B cell (primary cell): Measurements from ENCODE around the gene REG1A. TPM values are rescaled to one million over a fixed set of nuclear protein-coding genes. Genes with fewer than 3 reads are reported as not detected.

Experiments
- ATAC-seq: fragments of 200-7000 bp; cut with Tn5 transposase; one replicate; pipeline ENCODE4 v1.10.0; 2021; ENCODE audit warnings: low read depth, mild to moderate bottlenecking, moderate number of reproducible peaks, moderate library complexity
- CTCF ChIA-PET: fragments of 350-600 bp; sonication (Branson Sonifier 250); formaldehyde crosslinking; loops from one replicate; lab custom pipeline; 2021; ENCODE audit warnings: antibody characterized with exemption, inconsistent platforms; lab: Charles Lee
- POLR2A ChIA-PET: fragments of 350-600 bp; sonication (Branson Sonifier 250); formaldehyde crosslinking; loops from one replicate; lab custom pipeline; 2021; ENCODE audit warnings: antibody characterized with exemption; lab: Charles Lee
- DNase-seq: peaks from one replicate; pipeline ENCODE4 v3.0.0; 2013
- H2AFZ ChIP-seq: 2 replicates; pipeline ENCODE4 v1.6.1; 2012; ENCODE audit warnings: mild to moderate bottlenecking, low read depth, low read length; ENCODE audit not compliant: insufficient read depth, poor library complexity, severe bottlenecking
- H3K27ac ChIP-seq, 2 donors: 1 replicate in 1 of 2; 2 replicates in 1 of 2; pipeline ENCODE4 v1.5.1; 2012 to 2013; ENCODE audit warnings: low read length in 2 of 2, mild to moderate bottlenecking in 2 of 2, moderate library complexity in 1 of 2
- H3K27me3 ChIP-seq, 4 experiments: fragments of 200-600 bp in 1 of 4; sonication (generic) in 1 of 4; replicated peaks in 1 of 4; 1 replicate in 2 of 4; 2 replicates in 2 of 4; pipeline versions ENCODE4 v1.6.1 to v1.7.0; 2013 to 2016; ENCODE audit warnings: low read length in 3 of 4, mild to moderate bottlenecking in 2 of 4, mixed read lengths in 1 of 4, moderate library complexity in 1 of 4; ENCODE audit not compliant: insufficient read depth in 4 of 4, control insufficient read depth in 3 of 4; ENCODE audit errors: control extremely low read depth in 1 of 4
- H3K36me3 ChIP-seq, 2 experiments: replicated peaks in 1 of 2; 1 replicate in 1 of 2; 2 replicates in 1 of 2; pipeline versions ENCODE4 v1.6.1 to v1.7.1; 2013; ENCODE audit warnings: low read length in 1 of 2; ENCODE audit not compliant: insufficient read depth in 2 of 2, control insufficient read depth in 1 of 2; ENCODE audit errors: control extremely low read depth in 1 of 2, extremely low read depth in 1 of 2
- H3K4me1 ChIP-seq, 2 donors: fragments of 200-600 bp in 1 of 2; sonication (generic) in 1 of 2; 1 replicate in 1 of 2; 2 replicates in 1 of 2; pipeline versions ENCODE4 v1.5.1 to v1.6.1; 2013 to 2017; ENCODE audit warnings: low read length in 2 of 2; ENCODE audit not compliant: control insufficient read depth in 2 of 2, insufficient read depth in 2 of 2
- H3K4me2 ChIP-seq: replicated peaks from 2 replicates; pipeline ENCODE3; 2012; ENCODE audit warnings: mild to moderate bottlenecking, low read depth, low read length; ENCODE audit not compliant: poor library complexity, severe bottlenecking
- H3K4me3 ChIP-seq, 5 experiments: fragments of 200-600 bp in 1 of 5; sonication (generic) in 1 of 5; 1 replicate in 3 of 5; 2 replicates in 2 of 5; pipeline versions ENCODE4 v1.5.1 to v1.7.0; 2011 to 2016; ENCODE audit warnings: low read length in 4 of 5, mild to moderate bottlenecking in 4 of 5, low read depth in 2 of 5, control low read depth in 1 of 5, moderate library complexity in 1 of 5; ENCODE audit not compliant: insufficient read depth in 1 of 5; ENCODE audit errors: control extremely low read depth in 1 of 5, extremely low read depth in 1 of 5
- H3K79me2 ChIP-seq: fragments of 200-600 bp; sonication (generic); one replicate; pipeline ENCODE4 v1.6.0; 2016; ENCODE audit warnings: low read length; ENCODE audit not compliant: control insufficient read depth, insufficient read depth
- H3K9ac ChIP-seq: fragments of 200-600 bp; sonication (generic); 2 replicates; pipeline ENCODE4 v1.6.1; 2017; ENCODE audit warnings: mild to moderate bottlenecking, low read length, moderate library complexity
- H3K9me3 ChIP-seq, 3 donors: one replicate each; pipeline versions ENCODE4 v1.6.1 to v1.7.1; 2013; ENCODE audit warnings: low read length in 2 of 3; ENCODE audit not compliant: control insufficient read depth in 2 of 3, insufficient read depth in 1 of 3; ENCODE audit errors: control extremely low read depth in 1 of 3
- H4K20me1 ChIP-seq: 2 replicates; pipeline ENCODE4 v1.6.0; 2012; ENCODE audit warnings: mild to moderate bottlenecking, low read length; ENCODE audit not compliant: insufficient read depth, control insufficient read depth, poor library complexity, severe bottlenecking
- H3K27ac Mint-ChIP-seq: one replicate; pipeline ENCODE4 v1.8.0; 2021; ENCODE audit warnings: mixed read lengths
- H3K27me3 Mint-ChIP-seq: one replicate; pipeline ENCODE4 v1.8.0; 2021; ENCODE audit warnings: mixed read lengths
- H3K4me1 Mint-ChIP-seq: one replicate; pipeline ENCODE4 v1.8.0; 2021; ENCODE audit warnings: mixed read lengths
- H3K4me3 Mint-ChIP-seq: one replicate; pipeline ENCODE4 v1.8.0; 2021; ENCODE audit warnings: mixed read lengths
- H3K9me3 Mint-ChIP-seq: one replicate; pipeline ENCODE4 v1.8.0; 2022; ENCODE audit warnings: mixed read lengths; ENCODE audit not compliant: insufficient read depth
- CTCF ChIP-seq: fragments of 200-600 bp; IDR thresholded peaks from one replicate; pipeline ENCODE4 v1.8.0; 2022; ENCODE audit warnings: antibody characterized with exemption, mild to moderate bottlenecking
- EZH2 ChIP-seq: IDR thresholded peaks from 2 replicates; pipeline ENCODE4 v1.6.1; 2012; ENCODE audit warnings: borderline replicate concordance, low read depth, mild to moderate bottlenecking, moderate library complexity, low read length; ENCODE audit not compliant: insufficient read depth, poor library complexity, severe bottlenecking
- WGBS: methylation state at CpG from one replicate; pipeline ENCODE4 v1.1.5; 2013; ENCODE audit warnings: missing lambda C conversion rate; ENCODE audit not compliant: insufficient coverage; 5-methylcytosine and 5-hydroxymethylcytosine counted together
- intact Hi-C: fragments of 100-400 bp; cut with micrococcal nuclease; formaldehyde crosslinking; loops from one replicate; pipeline ENCODE4 v1.10.0; 2022
- polyA plus RNA-seq: library from polyadenylated mRNA; depleted of rRNA; stranded (reverse); fragments of >200 nt; gene quantifications from 2 replicates; pipeline ENCODE4 v1.2.3, GENCODE V29; 2012
- total RNA-seq, 2 donors: library from RNA; stranded (reverse); fragments of 120-200 nt in 1 of 2; gene quantifications; 1 replicate in 1 of 2; 2 replicates in 1 of 2; pipeline versions ENCODE4 v1.2.3 to v1.2.4, GENCODE V29; 2013 to 2022

The REG1A gene
- total and polyA plus RNA-seq, 2 donors (not counting 1 experiment from before 2014, with no cell fraction given): not detected

GRCh38 chr2:79162132-79162531 is 41.8 kb downstream of the REG1A start:
- Mint-ChIP-seq H3K9me3 (no peaks in the 10 kb centered on the region), H3K4me1 (no peaks in the 10 kb centered on the region), H3K27me3 (no peaks in the 10 kb centered on the region), H3K27ac (no peak overlapping the region), H3K4me3 (no peak overlapping the region)
- WGBS: no CpG with 5 or more reads among the region's 2 CpGs
- H3K27me3 ChIP-seq: peaks cover 0 to 5% (median 0%) of the 10 kb centered on the region in 4 experiments
- ATAC-seq (no peak), DNase-seq (no peak)
- no peaks in the 10 kb centered on the region for H3K4me1 ChIP-seq
- no peaks in the 10 kb centered on the region for H3K36me3 ChIP-seq
- H2AFZ ChIP-seq: no peak overlapping the region
- H3K9ac ChIP-seq: no peak overlapping the region
- intact Hi-C loops: no loop called here
- TF ChIP-seq CTCF: no peak
- no peak for TF ChIP-seq EZH2
- H3K27ac ChIP-seq: no peak overlapping the region
- H4K20me1 ChIP-seq: no peaks in the 10 kb centered on the region
- ChIA-PET CTCF (no interaction called here), POLR2A (no interaction called here)
- H3K9me3 ChIP-seq: peaks cover 0 to 7% (median 0%) of the 10 kb centered on the region in 3 donors
- H3K4me2 ChIP-seq: no peak overlapping the region
- no peak overlapping the region for H3K4me3 ChIP-seq
- no peaks in the 10 kb centered on the region for H3K79me2 ChIP-seq

GRCh38 chr2:79162801-79163200 is 42.5 kb downstream of the REG1A start:
- no peak overlapping the region for H3K27ac ChIP-seq
- Mint-ChIP-seq H3K4me1 (no peaks in the 10 kb centered on the region), H3K4me3 (no peak overlapping the region), H3K9me3 (no peaks in the 10 kb centered on the region), H3K27me3 (no peaks in the 10 kb centered on the region), H3K27ac (no peak overlapping the region)
- no peak for TF ChIP-seq CTCF
- TF ChIP-seq EZH2: no peak
- H3K4me1 ChIP-seq: no peaks in the 10 kb centered on the region
- DNase-seq (no peak), ATAC-seq (no peak)
- peaks cover 0 to 5% (median 0%) of the 10 kb centered on the region in 4 experiments for H3K27me3 ChIP-seq
- peaks cover 0 to 7% (median 0%) of the 10 kb centered on the region in 3 donors for H3K9me3 ChIP-seq
- H3K9ac ChIP-seq: no peak overlapping the region
- intact Hi-C loops: no loop called here
- H3K36me3 ChIP-seq: no peaks in the 10 kb centered on the region
- ChIA-PET POLR2A (no interaction called here), CTCF (no interaction called here)
- no peaks in the 10 kb centered on the region for H3K79me2 ChIP-seq
- H2AFZ ChIP-seq: no peak overlapping the region
- no CpG with 5 or more reads among the region's 1 CpG for WGBS
- H3K4me3 ChIP-seq: no peak overlapping the region
- no peak overlapping the region for H3K4me2 ChIP-seq
- H4K20me1 ChIP-seq: no peaks in the 10 kb centered on the region
